Measurements from ENCODE around the gene HS6ST1.
A peak's percentile ranks its signal among the peaks of the same experiment; 100 is the strongest.

The HS6ST1 gene

GRCh38 chr2:128318776-128319464 lies at the start of gene HS6ST1:
Gene HS6ST1 (minus strand): TSS chr2:128318868. CDS start chr2:128318563, 305 bp downstream.
- DNase-seq: peak; percentile 13

- DNase-seq: no peak
Observed at GRCh38 chr2:128367601-128368359, 49.1 kb upstream of the HS6ST1 start.

- DNase-seq: no peak
Observed at GRCh38 chr2:128366713-128367511, 48.2 kb upstream of the HS6ST1 start.

GRCh38 chr2:128365217-128365905 lies 46.7 kb upstream of the HS6ST1 start:
- no peak for DNase-seq

GRCh38 chr2:128364441-128364911 lies 45.8 kb upstream of the HS6ST1 start:
- DNase-seq: no peak

GRCh38 chr2:128363934-128364361 lies 45.3 kb upstream of the HS6ST1 start:
- DNase-seq: no peak

GRCh38 chr2:128362889-128363228 lies 44.2 kb upstream of the HS6ST1 start:
- no peak for DNase-seq

- no peak for DNase-seq
Observed at GRCh38 chr2:128362176-128362888, 43.7 kb upstream of the HS6ST1 start.

- no peak for DNase-seq
Observed at GRCh38 chr2:128361376-128362131, 42.9 kb upstream of the HS6ST1 start.

- no peak for DNase-seq
Observed at GRCh38 chr2:128360711-128361110, 42.0 kb upstream of the HS6ST1 start.

- no peak for DNase-seq
Observed at GRCh38 chr2:128359841-128360240, 41.2 kb upstream of the HS6ST1 start.

GRCh38 chr2:128358941-128359731 lies 40.5 kb upstream of the HS6ST1 start:
- DNase-seq: no peak

- DNase-seq: no peak
Observed at GRCh38 chr2:128357506-128358370, 39.1 kb upstream of the HS6ST1 start.

- DNase-seq: no peak
Observed at GRCh38 chr2:128356127-128356526, 37.5 kb upstream of the HS6ST1 start.

GRCh38 chr2:128354726-128355470 lies 36.2 kb upstream of the HS6ST1 start:
- DNase-seq: no peak

- no peak for DNase-seq
Observed at GRCh38 chr2:128354161-128354560, 35.5 kb upstream of the HS6ST1 start.

GRCh38 chr2:128350736-128351135 lies 32.1 kb upstream of the HS6ST1 start:
- no peak for DNase-seq

GRCh38 chr2:128348701-128349100 lies 30.0 kb upstream of the HS6ST1 start:
- DNase-seq: no peak

Data from SHP77 treated with DMSO at 0.1 percent for 48 hours (cell line).